ENCODE measurements around the gene RET.

DNA sequence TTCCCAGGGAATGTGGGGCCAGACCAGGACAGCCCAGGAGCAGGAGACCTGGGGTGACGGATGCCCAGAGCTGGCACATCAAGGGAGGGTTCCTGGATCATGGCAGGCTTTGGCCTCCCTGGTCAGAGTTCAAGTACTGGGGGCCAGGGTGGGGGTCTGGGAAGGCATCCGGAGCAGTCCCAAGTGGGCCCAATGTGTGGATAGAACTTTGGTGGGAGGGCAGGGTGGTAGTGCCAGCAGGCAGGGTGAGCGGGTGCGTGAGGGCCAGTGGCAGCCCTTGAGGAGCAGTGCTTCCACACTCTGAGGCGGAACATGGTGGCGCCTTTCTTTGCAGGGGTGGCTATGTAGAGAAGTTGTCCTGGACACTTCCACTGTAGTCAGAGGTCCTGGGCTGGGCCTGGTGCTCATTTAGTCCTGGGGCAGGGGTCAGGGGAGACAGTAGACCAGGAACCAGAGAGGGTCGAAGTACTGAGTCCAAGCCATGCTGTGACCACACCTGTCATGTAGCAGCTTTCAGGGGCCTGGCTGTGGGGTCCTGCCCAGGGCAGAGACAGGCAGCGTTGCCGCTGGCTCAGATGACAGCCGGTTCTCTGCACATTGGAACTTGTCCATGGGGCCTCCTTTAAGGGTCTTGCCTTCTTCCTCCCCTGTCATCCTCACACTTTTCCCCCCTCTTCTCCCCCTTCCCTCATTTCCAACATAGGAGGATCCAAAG lies 39.2 kb downstream of the RET start:
- TF ChIP-seq CTCF (conservative IDR thresholded peaks at IDR 0.05; ENCODE audit: low read depth, low read length) (no peak), EZH2 (IDR thresholded peaks at IDR 0.05; ENCODE audit: borderline replicate concordance, low read depth, low read length, poor library complexity, severe bottlenecking) (no peak)
